Measurements from ENCODE around the gene CLHC1.

DNA sequence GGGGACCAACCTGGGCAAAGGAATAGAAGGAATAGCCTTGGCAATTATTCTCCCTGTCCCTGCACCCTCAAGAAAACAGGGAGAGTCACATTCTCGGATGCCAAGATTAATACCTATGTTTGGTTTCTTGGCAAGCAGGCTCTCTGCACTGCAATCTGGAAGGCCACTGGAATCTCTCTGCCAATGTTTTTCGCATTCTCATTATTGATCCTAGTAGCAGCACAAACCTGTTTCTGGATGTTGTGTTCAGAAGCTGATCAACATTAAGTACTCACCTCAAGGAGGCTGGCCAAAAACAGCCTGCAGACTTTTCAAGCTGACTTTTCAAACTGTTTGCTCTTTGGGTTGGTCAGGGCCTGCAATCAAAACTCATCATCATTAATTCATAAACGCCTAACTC is 62.2 kb downstream of the CLHC1 start:
- TF ChIP-seq EZH2phosphoT487 (IDR thresholded peaks at IDR 0.05; ENCODE audit: borderline replicate concordance) = no peak
- no peak for TF ChIP-seq CTCF (conservative IDR thresholded peaks at IDR 0.05; ENCODE audit: low read length)
